ENCODE results near the gene SYT17.

- TF ChIP-seq ZNF274 (IDR thresholded peaks at IDR 0.05; ENCODE audit: low read depth, low read length), result no peak
- TF ChIP-seq YY1 (IDR thresholded peaks at IDR 0.05; ENCODE audit: insufficient read depth, insufficient read length), result no peak
Observed at GRCh38 chr16:19142939-19143598, 25.0 kb upstream of the SYT17 start.
